Esophagus (tissue), 2 donors: Measurements from ENCODE around the gene ATF4. TPM values are rescaled to one million over a fixed set of nuclear protein-coding genes. Genes with fewer than 3 reads are reported as not detected.

Experiments
- H3K27ac ChIP-seq, 2 donors: one replicate each; pipeline ENCODE4 v1.5.1; 2013; ENCODE audit warnings: low read depth in 2 of 2, mild to moderate bottlenecking in 2 of 2, inconsistent platforms in 1 of 2, low read length in 1 of 2, moderate library complexity in 1 of 2
- H3K27me3 ChIP-seq, 2 donors: one replicate each; pipeline ENCODE4 v1.6.1; 2013; ENCODE audit warnings: low read length in 2 of 2, control low read depth in 1 of 2, mild to moderate bottlenecking in 1 of 2; ENCODE audit not compliant: insufficient read depth in 2 of 2, control insufficient read depth in 1 of 2
- H3K36me3 ChIP-seq, 2 donors: one replicate each; pipeline ENCODE4 v1.6.1; 2013; ENCODE audit warnings: low read length in 1 of 2; ENCODE audit not compliant: control insufficient read depth in 2 of 2, insufficient read depth in 2 of 2
- H3K4me1 ChIP-seq, 2 donors: one replicate each; pipeline ENCODE4 v1.6.1; 2013; ENCODE audit warnings: low read length in 1 of 2; ENCODE audit not compliant: control insufficient read depth in 2 of 2, insufficient read depth in 2 of 2
- H3K4me3 ChIP-seq, 2 donors: one replicate each; pipeline ENCODE4 v1.5.1; 2013; ENCODE audit warnings: low read length in 2 of 2, mild to moderate bottlenecking in 2 of 2, low read depth in 1 of 2, moderate library complexity in 1 of 2
- H3K9me3 ChIP-seq, 2 donors: one replicate each; pipeline ENCODE4 v1.6.1; 2013; ENCODE audit warnings: mild to moderate bottlenecking in 2 of 2, low read depth in 1 of 2, low read length in 1 of 2, moderate library complexity in 1 of 2; ENCODE audit not compliant: control insufficient read depth in 2 of 2, insufficient read depth in 1 of 2
- WGBS, 2 donors: extraction: QIAGEN DNeasy Blood & Tissue Kit; methylation state at CpG; one replicate each; pipeline ENCODE4 v1.1.7; 2013; 5-methylcytosine and 5-hydroxymethylcytosine counted together
- polyA plus RNA-seq, 2 donors: library from polyadenylated mRNA; stranded (reverse); fragments of 200-250 nt; gene quantifications; one replicate each; pipeline ENCODE4 v1.2.3, GENCODE V29; 2013
- donor health status: healthy with polysubstance abuse.
- donor health status: Bipolar disorder and iron deficiency.

ATF4 gene
- polyA plus RNA-seq, 2 donors = 432 to 522 TPM

DNA sequence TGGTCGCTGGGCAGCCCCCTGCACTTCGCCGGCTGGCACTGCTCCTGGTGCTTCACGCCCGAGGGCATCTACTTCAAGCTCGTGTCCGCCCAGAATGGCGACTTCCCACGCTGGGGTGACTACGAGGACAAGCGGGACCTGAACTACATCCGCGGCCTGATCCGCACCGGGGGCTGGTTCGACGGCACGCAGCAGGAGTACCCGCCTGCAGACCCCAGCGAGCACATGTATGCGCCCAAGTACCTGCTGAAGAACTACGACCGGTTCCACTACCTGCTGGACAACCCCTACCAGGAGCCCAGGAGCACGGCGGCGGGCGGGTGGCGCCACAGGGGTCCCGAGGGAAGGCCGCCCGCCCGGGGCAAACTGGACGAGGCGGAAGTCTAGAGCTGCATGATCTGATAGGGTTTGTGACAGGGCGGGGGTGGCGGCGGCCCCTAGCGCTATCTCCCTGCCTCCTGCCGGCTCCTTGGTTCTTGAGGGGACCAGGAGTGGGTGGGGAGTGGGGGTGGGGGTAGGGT, 31.7 kb upstream of the ATF4 start:
- H3K4me3 ChIP-seq = no peak overlapping the region
- WGBS, 2 donors = 91 to 92% methylated on average over 39 of the region's 39 CpGs
- no peaks in the 10 kb centered on the region for H3K36me3 ChIP-seq
- H3K27ac ChIP-seq = no peak overlapping the region
- H3K4me1 ChIP-seq = peaks cover 0 to 7% of the 10 kb centered on the region in 2 donors
- no peaks in the 10 kb centered on the region for H3K27me3 ChIP-seq
- no peaks in the 10 kb centered on the region for H3K9me3 ChIP-seq

DNA sequence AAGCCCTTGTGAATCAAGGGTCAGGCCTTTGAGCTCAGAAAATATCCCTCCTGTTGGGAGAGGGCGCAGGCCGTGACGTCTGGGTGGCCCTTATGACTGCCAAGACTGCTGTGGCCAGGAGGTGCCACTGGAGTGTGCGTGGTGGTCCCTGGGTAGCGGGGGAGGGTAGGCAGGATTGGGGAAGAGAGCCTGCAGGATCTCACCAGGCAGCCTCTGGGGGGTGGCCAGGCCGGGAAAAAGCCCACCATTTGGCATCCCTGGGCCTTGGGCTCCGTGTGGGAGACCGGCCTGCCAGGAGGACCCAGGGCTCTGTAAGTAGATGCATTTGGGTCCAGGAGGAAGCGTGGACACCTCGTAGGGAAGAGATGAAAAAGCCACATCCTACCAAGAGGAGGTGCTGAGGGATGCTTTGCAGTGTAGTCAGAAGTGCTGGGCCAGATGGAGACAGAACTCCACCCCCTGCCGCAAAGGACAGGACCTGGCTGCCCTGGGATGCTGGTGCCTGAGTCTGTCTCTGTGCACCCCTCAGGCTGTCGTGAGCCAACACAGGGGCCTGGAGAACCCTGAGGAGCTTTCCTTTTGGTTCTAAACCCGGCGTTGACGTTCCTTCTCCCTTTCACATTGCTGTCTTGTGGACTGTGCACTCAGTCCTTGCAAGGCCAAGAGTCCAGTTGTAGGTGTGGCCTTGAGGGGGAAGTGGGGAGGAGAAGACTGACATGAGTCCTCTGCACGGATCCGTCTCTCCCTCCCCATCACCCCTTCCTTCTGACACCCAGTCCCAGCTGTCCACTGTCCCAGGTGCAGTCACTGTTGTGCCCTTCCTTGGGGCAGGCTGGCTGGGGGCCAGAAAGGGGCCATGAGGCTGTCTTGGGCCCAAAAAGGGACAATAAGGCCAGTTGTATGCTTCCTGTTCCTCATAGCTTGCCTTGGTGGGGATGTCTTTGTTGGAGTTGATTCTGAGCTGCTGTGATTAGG, 31.0 kb upstream of the ATF4 start:
- Histone ChIP-seq H3K9me3 (no peaks in the 10 kb centered on the region), H3K27me3 (no peaks in the 10 kb centered on the region), H3K36me3 (no peaks in the 10 kb centered on the region), H3K27ac (no peak overlapping the region), H3K4me3 (no peak overlapping the region), H3K4me1 (peaks cover 0 to 7% of the 10 kb centered on the region in 2 donors)
- 82 to 83% methylated on average over 17 of the region's 17 CpGs for WGBS, 2 donors

DNA sequence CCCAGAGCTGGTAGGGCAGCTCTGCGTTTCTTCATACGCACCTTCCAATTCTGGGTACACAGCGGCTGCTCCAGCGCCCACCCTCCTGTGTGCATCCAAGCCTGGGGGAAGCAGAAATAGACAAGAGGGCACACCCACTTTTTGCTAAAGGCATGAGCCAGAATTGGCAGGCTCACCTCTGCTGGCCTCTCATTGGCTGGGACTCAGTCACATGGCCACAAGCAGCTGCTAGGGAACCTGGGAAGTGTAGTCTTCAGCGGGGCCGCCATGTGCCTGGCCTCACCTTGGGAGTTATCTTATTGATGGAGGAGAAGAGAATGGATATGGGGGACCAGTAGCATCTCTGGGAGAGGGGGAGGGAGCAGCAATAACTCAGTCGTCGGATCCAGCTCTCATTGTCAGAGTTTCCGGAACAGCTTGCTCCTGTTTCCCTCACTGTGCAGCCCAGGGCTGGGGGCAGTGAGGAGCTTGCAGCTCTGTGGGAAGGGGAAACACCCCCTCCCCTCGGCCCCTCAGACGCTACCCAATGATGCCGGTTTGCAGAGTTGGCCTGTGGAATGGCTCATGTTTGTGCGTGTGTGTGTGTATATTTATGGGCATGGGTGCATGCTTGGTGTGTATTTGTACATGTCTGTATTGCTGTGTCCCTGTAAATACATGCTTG, 30.1 kb upstream of the ATF4 start:
- Histone ChIP-seq H3K36me3 (no peaks in the 10 kb centered on the region), H3K4me1 (peaks cover 0 to 7% of the 10 kb centered on the region in 2 donors), H3K27ac (no peak overlapping the region), H3K4me3 (no peak overlapping the region), H3K9me3 (no peaks in the 10 kb centered on the region), H3K27me3 (no peaks in the 10 kb centered on the region)
- 34 to 51% methylated on average over 13 of the region's 13 CpGs for WGBS, 2 donors

DNA sequence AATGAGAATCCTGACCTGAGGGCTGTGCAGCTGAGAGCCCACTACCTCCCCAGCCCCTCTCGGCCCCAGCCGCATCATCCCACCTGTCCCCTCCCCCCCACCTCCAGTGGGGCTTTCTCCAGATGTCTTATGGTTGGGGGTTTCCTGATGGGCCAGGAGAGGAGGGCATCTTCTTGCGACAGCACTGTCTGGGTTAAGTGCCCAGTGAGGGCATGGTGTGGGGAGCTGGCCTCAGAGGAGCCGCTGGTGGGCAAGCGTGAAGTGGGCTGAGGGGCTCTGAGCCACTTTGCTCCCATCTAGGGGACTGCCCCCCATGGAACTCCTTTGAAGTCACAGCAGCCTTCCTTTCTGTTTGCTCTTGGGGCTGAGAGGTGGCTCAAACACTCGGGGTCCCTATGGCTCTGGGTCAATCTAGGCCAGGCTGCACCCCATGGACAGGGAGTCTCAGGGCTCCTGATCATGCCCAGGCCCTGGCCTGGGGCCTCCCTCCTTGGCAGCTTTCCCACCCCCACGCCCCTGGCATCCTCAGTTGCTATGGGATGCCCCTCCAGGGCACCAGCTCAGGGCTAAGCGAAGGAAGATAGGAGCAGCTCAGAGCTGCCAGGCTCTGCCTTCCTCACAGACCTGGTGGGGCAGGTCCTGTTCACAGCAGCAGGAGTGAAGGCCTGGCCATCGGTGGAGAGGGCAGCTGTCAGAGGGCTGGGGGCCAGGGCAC, 29.2 kb upstream of the ATF4 start:
- H3K9me3 ChIP-seq = no peaks in the 10 kb centered on the region
- H3K4me3 ChIP-seq = no peak overlapping the region
- H3K4me1 ChIP-seq = peaks cover 0 to 8% of the 10 kb centered on the region in 2 donors
- no peaks in the 10 kb centered on the region for H3K36me3 ChIP-seq
- no peak overlapping the region for H3K27ac ChIP-seq
- WGBS, 2 donors = 77 to 79% methylated on average over 9 of the region's 9 CpGs
- H3K27me3 ChIP-seq = no peaks in the 10 kb centered on the region

DNA sequence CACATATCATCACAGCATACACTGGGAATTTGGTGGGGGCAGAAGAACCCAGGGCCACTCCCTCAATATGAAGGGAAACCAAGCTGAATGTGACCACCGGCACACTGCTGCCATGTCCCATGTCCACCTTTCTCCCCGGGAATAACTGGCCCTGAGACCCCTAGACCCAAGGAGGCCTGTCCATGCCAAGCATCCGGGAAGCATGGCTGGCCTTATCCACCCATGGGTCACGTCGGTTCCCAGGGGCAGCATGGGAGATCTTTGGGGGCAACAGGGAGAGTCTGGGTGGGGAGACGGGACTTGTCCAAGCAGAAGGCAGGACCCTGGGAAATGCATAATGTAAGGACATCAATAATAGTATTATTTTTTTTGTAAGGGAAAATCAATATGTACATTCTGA, 28.7 kb upstream of the ATF4 start:
- 80 to 88% methylated on average over 6 of the region's 6 CpGs for WGBS, 2 donors
- H3K36me3 ChIP-seq = no peaks in the 10 kb centered on the region

DNA sequence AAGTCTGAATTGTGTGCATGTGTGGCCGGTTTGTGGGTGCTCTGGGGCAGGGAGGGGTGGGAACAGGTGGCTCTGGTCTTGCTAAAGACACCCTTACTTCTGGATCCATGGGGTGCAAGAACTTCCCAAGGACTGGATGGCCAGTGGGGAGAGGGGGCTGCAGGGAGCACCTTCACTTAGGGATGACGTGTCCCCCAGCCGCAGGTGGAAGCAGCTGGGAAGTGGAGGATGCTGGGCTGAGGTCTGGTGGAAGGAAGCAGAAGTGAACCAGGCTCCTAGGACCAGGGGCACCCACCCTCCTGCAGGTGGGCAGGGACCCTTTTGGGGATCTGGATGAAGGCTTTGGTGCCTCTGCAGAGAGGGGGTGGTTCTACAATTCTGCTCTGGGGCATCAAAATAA, 28.2 kb upstream of the ATF4 start:
- peaks cover 0 to 9% of the 10 kb centered on the region in 2 donors for H3K4me1 ChIP-seq
- H3K9me3 ChIP-seq = no peaks in the 10 kb centered on the region
- H3K27me3 ChIP-seq = no peaks in the 10 kb centered on the region
- H3K4me3 ChIP-seq = no peak overlapping the region
- no peaks in the 10 kb centered on the region for H3K36me3 ChIP-seq
- H3K27ac ChIP-seq = no peak overlapping the region
- WGBS, 2 donors = 82 to 89% methylated on average over 3 of the region's 3 CpGs

More for the DNA sequence above, 28.7 kb upstream of the ATF4 start:
- H3K9me3 ChIP-seq = no peaks in the 10 kb centered on the region
- no peaks in the 10 kb centered on the region for H3K27me3 ChIP-seq
- no peak overlapping the region for H3K27ac ChIP-seq
- H3K4me3 ChIP-seq = no peak overlapping the region
- peaks cover 0 to 9% of the 10 kb centered on the region in 2 donors for H3K4me1 ChIP-seq

DNA sequence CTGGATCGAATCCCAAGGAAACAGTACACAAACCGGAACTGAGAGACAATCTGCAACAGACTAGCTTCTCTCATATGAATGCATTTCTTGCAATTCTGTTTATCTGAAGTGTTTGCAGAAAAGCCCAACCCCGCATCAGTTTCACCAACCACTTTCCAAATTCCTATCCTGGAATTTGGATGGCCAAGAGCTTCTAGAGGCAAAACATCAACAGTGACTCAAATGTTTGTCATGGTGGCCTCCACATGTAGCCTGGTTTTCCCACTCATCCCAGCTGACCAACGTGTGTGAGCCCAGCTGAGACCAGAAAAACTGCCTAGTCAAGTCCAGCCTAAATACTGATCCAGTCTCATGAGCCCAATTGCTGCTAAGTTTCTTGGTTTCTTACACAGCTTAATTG, 26.6 kb upstream of the ATF4 start:
- H3K27me3 ChIP-seq = no peaks in the 10 kb centered on the region
- H3K9me3 ChIP-seq = no peaks in the 10 kb centered on the region
- 59 to 61% methylated on average over 4 of the region's 4 CpGs for WGBS, 2 donors
- peak overlapping the region in 1 of 2 donors; percentile 29 for H3K27ac ChIP-seq
- peaks cover 0 to 9% of the 10 kb centered on the region in 2 donors for H3K4me1 ChIP-seq
- no peak overlapping the region for H3K4me3 ChIP-seq
- H3K36me3 ChIP-seq = no peaks in the 10 kb centered on the region

DNA sequence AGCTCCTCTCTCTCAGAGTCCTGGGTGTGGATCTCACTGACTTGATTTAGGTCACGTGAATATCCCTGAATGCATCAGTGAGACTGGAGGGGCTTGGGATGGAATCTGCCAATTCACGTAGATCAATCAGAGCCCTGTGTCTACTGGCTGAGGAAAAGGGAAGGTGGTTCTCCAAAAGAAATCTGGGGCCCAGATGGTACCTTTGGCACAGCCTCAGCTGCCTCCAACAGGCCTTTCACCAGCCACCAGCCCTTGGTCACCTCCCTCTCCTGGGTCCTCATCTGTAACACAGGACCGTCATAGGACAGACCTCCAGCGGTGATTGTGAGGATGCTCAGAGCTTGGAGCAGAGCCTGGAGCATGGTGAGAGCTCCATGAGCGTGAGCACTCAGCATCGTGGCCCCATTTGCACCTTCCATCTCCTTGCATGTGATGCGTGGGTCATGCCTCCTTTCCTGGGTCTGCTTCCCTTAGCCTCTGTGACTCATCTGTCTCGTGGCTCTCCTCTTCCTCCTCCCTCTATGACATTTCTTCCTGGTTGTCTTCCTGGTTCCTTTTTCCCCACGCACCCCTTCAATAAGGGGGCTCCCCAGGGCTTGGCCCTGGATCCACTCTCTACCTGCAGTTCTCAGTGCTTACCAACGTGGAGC, 25.8 kb upstream of the ATF4 start:
- Histone ChIP-seq H3K4me1 (peaks cover 0 to 5% of the 10 kb centered on the region in 2 donors), H3K4me3 (no peak overlapping the region), H3K27me3 (no peaks in the 10 kb centered on the region), H3K9me3 (no peaks in the 10 kb centered on the region), H3K27ac (no peak overlapping the region), H3K36me3 (no peaks in the 10 kb centered on the region)
- WGBS, 2 donors = 76 to 78% methylated on average over 10 of the region's 10 CpGs
